ENCODE data around the gene LRRC41.

LRRC41 gene

DNA sequence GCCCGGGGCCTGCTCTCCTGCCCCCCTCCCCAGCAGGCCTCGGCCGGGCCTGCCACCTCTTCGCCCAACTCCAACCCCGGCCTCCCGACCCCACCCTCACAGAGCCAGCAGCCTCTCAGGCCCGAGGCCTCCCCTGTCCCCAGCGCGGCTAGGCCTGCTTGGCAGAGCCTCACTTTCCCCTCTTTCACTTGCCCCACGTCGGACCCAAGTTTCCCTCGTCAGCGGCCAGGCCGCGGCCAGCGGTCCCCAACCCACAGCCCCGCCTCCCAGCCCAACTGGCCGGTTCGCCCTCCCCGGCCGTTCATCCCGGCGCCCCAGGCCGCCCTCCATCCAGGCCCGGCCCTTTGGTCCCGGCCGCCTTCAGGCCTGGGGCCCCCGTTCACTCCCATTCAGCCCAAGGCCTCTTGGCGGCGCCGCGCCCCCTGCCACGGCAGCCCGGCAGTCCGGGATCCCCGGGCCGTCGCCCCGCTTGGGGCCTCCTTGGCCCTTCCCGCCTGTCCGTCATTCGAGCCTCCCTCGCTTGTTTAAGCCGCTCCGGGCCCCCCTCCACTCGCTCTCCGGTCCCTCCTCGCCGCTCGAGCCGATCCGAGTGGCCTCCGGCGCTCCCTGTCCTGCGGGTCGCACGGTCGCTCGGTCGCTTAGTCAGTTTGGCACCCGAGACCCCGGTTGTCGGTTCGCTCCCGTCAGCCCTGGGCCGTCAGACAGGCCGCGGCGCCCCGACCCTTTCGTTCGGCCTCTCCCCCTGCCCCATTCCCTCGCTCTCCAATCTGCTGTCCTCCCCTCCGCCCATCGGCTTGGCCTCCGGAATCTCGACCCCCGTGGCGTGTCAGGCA lies 1.4 kb downstream of the LRRC41 start (continued):
- TF ChIP-seq, protein P1, sequence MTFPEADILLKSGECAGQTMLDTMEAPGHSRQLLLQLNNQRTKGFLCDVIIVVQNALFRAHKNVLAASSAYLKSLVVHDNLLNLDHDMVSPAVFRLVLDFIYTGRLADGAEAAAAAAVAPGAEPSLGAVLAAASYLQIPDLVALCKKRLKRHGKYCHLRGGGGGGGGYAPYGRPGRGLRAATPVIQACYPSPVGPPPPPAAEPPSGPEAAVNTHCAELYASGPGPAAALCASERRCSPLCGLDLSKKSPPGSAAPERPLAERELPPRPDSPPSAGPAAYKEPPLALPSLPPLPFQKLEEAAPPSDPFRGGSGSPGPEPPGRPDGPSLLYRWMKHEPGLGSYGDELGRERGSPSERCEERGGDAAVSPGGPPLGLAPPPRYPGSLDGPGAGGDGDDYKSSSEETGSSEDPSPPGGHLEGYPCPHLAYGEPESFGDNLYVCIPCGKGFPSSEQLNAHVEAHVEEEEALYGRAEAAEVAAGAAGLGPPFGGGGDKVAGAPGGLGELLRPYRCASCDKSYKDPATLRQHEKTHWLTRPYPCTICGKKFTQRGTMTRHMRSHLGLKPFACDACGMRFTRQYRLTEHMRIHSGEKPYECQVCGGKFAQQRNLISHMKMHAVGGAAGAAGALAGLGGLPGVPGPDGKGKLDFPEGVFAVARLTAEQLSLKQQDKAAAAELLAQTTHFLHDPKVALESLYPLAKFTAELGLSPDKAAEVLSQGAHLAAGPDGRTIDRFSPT (tag by site-specific recombination; IDR thresholded peaks at IDR 0.05), result peak; percentile 70; the same call in 1 of the 2 replicates

DNA sequence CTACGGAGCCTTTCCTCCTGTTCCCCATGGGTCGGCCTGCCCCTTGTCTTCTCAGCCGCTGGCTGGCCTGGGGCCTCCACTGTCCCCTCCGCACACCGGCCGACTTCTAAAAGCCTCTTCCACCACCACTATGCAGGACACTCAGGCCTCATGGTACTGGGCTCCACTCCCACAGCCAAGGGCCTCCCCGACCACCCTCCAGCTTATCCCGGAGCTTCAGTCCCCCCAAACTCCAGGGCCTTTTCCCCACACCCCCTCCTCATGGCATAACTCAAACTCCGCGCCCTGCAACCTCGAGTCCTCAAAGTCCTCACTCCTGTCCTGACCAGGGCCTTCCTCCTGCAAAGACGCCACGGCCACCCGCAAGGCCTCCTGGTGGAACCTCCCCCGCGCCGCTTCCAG lies 2.0 kb downstream of the LRRC41 start:
- Histone ChIP-seq H3K4me3 (ENCODE audit: low read depth, low read length) (peak overlapping the region; percentile 88), H3K9me3 (ENCODE audit: control insufficient read depth, insufficient read depth, low read depth, low read length) (no peaks in the 10 kb centered on the region), H3K27ac (ENCODE audit: extremely low read depth, low read depth, low read length) (peak overlapping the region; percentile 99), H3K4me1 (ENCODE audit: control insufficient read depth, insufficient read depth, low read length) (no peaks in the 10 kb centered on the region), H3K36me3 (ENCODE audit: control insufficient read depth in 2 of 2, insufficient read depth in 1 of 2, low read length in 2 of 2) (peaks cover 0 to 27% of the 10 kb centered on the region in 2 experiments; a peak in 2 of 3 replicates)
- POLR2A ChIA-PET, result interaction anchor here (0.6 to 1.5 kb wide), 3 partner anchors 15 to 227 kb away, joined by 3 to 5 read pairs (median 5); partner anchors contain the start of gene NSUN4
- CTCF ChIA-PET, result no interaction called here
- TF ChIP-seq ZNF292 (tag by site-specific recombination; IDR thresholded peaks at IDR 0.05; ENCODE audit: borderline replicate concordance, low read depth) (no peak), ZNF791 (tag by site-specific recombination; IDR thresholded peaks at IDR 0.05) (no peak), ZNF223 (tag by site-specific recombination; IDR thresholded peaks at IDR 0.05) (no peak), ZNF311 (tag by site-specific recombination; IDR thresholded peaks at IDR 0.05; ENCODE audit: borderline replicate concordance) (no peak), ZNF664 (tag by site-specific recombination; IDR thresholded peaks at IDR 0.05) (no peak), ZNF426 (tag by site-specific recombination; IDR thresholded peaks at IDR 0.05) (no peak), ZNF211 (tag by site-specific recombination; IDR thresholded peaks at IDR 0.05; ENCODE audit: low read depth) (no peak), ZNF184 (tag by site-specific recombination; IDR thresholded peaks at IDR 0.05) (no peak), ZNF473 (tag by site-specific recombination; IDR thresholded peaks at IDR 0.05) (no peak), ZNF707 (tag by site-specific recombination; IDR thresholded peaks at IDR 0.05) (no peak), ZNF175 (tag by site-specific recombination; IDR thresholded peaks at IDR 0.05) (no peak)
- TF ChIP-seq, protein P2, sequence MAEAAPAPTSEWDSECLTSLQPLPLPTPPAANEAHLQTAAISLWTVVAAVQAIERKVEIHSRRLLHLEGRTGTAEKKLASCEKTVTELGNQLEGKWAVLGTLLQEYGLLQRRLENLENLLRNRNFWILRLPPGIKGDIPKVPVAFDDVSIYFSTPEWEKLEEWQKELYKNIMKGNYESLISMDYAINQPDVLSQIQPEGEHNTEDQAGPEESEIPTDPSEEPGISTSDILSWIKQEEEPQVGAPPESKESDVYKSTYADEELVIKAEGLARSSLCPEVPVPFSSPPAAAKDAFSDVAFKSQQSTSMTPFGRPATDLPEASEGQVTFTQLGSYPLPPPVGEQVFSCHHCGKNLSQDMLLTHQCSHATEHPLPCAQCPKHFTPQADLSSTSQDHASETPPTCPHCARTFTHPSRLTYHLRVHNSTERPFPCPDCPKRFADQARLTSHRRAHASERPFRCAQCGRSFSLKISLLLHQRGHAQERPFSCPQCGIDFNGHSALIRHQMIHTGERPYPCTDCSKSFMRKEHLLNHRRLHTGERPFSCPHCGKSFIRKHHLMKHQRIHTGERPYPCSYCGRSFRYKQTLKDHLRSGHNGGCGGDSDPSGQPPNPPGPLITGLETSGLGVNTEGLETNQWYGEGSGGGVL (tag by site-specific recombination; IDR thresholded peaks at IDR 0.05), result no peak
- TF ChIP-seq, protein P3, sequence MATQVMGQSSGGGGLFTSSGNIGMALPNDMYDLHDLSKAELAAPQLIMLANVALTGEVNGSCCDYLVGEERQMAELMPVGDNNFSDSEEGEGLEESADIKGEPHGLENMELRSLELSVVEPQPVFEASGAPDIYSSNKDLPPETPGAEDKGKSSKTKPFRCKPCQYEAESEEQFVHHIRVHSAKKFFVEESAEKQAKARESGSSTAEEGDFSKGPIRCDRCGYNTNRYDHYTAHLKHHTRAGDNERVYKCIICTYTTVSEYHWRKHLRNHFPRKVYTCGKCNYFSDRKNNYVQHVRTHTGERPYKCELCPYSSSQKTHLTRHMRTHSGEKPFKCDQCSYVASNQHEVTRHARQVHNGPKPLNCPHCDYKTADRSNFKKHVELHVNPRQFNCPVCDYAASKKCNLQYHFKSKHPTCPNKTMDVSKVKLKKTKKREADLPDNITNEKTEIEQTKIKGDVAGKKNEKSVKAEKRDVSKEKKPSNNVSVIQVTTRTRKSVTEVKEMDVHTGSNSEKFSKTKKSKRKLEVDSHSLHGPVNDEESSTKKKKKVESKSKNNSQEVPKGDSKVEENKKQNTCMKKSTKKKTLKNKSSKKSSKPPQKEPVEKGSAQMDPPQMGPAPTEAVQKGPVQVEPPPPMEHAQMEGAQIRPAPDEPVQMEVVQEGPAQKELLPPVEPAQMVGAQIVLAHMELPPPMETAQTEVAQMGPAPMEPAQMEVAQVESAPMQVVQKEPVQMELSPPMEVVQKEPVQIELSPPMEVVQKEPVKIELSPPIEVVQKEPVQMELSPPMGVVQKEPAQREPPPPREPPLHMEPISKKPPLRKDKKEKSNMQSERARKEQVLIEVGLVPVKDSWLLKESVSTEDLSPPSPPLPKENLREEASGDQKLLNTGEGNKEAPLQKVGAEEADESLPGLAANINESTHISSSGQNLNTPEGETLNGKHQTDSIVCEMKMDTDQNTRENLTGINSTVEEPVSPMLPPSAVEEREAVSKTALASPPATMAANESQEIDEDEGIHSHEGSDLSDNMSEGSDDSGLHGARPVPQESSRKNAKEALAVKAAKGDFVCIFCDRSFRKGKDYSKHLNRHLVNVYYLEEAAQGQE (tag by site-specific recombination; IDR thresholded peaks at IDR 0.05), result no peak
- TF ChIP-seq, protein P4, sequence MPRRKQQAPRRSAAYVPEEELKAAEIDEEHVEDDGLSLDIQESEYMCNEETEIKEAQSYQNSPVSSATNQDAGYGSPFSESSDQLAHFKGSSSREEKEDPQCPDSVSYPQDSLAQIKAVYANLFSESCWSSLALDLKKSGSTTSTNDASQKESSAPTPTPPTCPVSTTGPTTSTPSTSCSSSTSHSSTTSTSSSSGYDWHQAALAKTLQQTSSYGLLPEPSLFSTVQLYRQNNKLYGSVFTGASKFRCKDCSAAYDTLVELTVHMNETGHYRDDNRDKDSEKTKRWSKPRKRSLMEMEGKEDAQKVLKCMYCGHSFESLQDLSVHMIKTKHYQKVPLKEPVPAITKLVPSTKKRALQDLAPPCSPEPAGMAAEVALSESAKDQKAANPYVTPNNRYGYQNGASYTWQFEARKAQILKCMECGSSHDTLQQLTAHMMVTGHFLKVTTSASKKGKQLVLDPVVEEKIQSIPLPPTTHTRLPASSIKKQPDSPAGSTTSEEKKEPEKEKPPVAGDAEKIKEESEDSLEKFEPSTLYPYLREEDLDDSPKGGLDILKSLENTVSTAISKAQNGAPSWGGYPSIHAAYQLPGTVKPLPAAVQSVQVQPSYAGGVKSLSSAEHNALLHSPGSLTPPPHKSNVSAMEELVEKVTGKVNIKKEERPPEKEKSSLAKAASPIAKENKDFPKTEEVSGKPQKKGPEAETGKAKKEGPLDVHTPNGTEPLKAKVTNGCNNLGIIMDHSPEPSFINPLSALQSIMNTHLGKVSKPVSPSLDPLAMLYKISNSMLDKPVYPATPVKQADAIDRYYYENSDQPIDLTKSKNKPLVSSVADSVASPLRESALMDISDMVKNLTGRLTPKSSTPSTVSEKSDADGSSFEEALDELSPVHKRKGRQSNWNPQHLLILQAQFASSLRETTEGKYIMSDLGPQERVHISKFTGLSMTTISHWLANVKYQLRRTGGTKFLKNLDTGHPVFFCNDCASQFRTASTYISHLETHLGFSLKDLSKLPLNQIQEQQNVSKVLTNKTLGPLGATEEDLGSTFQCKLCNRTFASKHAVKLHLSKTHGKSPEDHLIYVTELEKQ (tag by site-specific recombination; IDR thresholded peaks at IDR 0.05; ENCODE audit: borderline replicate concordance), result no peak
- TF ChIP-seq, protein P5, sequence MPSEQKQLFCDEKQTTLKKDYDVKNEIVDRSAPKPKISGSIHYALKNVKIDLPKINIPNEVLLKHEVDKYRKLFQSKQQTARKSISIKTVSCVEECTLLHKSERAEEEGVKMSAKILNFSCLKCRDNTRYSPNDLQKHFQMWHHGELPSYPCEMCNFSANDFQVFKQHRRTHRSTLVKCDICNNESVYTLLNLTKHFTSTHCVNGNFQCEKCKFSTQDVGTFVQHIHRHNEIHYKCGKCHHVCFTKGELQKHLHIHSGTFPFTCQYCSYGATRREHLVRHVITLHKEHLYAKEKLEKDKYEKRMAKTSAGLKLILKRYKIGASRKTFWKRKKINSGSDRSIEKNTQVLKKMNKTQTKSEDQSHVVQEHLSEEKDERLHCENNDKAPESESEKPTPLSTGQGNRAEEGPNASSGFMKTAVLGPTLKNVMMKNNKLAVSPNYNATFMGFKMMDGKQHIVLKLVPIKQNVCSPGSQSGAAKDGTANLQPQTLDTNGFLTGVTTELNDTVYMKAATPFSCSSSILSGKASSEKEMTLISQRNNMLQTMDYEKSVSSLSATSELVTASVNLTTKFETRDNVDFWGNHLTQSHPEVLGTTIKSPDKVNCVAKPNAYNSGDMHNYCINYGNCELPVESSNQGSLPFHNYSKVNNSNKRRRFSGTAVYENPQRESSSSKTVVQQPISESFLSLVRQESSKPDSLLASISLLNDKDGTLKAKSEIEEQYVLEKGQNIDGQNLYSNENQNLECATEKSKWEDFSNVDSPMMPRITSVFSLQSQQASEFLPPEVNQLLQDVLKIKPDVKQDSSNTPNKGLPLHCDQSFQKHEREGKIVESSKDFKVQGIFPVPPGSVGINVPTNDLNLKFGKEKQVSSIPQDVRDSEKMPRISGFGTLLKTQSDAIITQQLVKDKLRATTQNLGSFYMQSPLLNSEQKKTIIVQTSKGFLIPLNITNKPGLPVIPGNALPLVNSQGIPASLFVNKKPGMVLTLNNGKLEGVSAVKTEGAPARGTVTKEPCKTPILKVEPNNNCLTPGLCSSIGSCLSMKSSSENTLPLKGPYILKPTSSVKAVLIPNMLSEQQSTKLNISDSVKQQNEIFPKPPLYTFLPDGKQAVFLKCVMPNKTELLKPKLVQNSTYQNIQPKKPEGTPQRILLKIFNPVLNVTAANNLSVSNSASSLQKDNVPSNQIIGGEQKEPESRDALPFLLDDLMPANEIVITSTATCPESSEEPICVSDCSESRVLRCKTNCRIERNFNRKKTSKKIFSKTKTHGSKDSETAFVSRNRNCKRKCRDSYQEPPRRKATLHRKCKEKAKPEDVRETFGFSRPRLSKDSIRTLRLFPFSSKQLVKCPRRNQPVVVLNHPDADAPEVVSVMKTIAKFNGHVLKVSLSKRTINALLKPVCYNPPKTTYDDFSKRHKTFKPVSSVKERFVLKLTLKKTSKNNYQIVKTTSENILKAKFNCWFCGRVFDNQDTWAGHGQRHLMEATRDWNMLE (tag by site-specific recombination; conservative IDR thresholded peaks at IDR 0.05; ENCODE audit: low read depth), result no peak

All from HEK293 (cell line).